ENCODE measurements around the gene ZNF846. TPM values are rescaled to one million over a fixed set of nuclear protein-coding genes. Genes with fewer than 3 reads are reported as not detected.

ZNF846 gene
- 6.6 TPM for polyA plus RNA-seq (2013, experiment 1 of 2)
- 6.8 TPM for polyA plus RNA-seq (2013, experiment 2 of 2)

- Histone ChIP-seq H3K4me1 (ENCODE audit: insufficient read depth, low read length) (no peaks in the 10 kb centered on the region), H3K4me3 (ENCODE audit: low read length) (peak within 1 kb of the TSS; percentile 96), H3K9ac (ENCODE audit: low read depth, low read length) (peak within 1 kb of the TSS; percentile 88), H3K9me3 (ENCODE audit: insufficient read depth, low read depth, low read length) (peaks cover 8% of the 10 kb centered on the region; the same call in 1 of the 2 replicates), H3K27ac (ENCODE audit: low read depth, low read length) (peak within 1 kb of the TSS; percentile 98), H3K27me3 (ENCODE audit: insufficient read depth, low read length) (no peaks in the 10 kb centered on the region), H3K36me3 (ENCODE audit: insufficient read depth, low read length) (no peaks in the 10 kb centered on the region)
- WGBS = under 1% methylated on average over 65 of the region's 65 CpGs
These were observed at the start of gene ZNF846 for GRCh38 chr19:9768175-9769112. TSS of gene ZNF846 (minus strand) at chr19:9768738. CDS start at chr19:9764950, 3,788 bp downstream.

- H3K9me3 ChIP-seq (ENCODE audit: insufficient read depth, low read depth, low read length) = peaks cover 4% of the 10 kb centered on the region; the same call in 1 of the 2 replicates
- H3K4me3 ChIP-seq (ENCODE audit: low read length) = peak overlapping the region; percentile 83
- peaks cover 3% of the 10 kb centered on the region; the same call in 1 of the 2 replicates for H3K4me1 ChIP-seq (ENCODE audit: insufficient read depth, low read length)
- peaks cover 12% of the 10 kb centered on the region; the same call in 1 of the 2 replicates for H3K36me3 ChIP-seq (ENCODE audit: insufficient read depth, low read length)
- peak overlapping the region; percentile 85 for H3K9ac ChIP-seq (ENCODE audit: low read depth, low read length)
- 5% methylated on average over 39 of the region's 39 CpGs for WGBS
- no peaks in the 10 kb centered on the region for H3K27me3 ChIP-seq (ENCODE audit: insufficient read depth, low read length)
- peak overlapping the region; percentile 86 for H3K27ac ChIP-seq (ENCODE audit: low read depth, low read length)
These were observed 49.7 kb upstream of the ZNF846 start for GRCh38 chr19:9818175-9818733.

- Histone ChIP-seq H3K9me3 (ENCODE audit: insufficient read depth, low read depth, low read length) (peaks cover 4% of the 10 kb centered on the region; the same call in 1 of the 2 replicates), H3K4me3 (ENCODE audit: low read length) (no peak overlapping the region), H3K9ac (ENCODE audit: low read depth, low read length) (no peak overlapping the region), H3K27ac (ENCODE audit: low read depth, low read length) (no peak overlapping the region), H3K4me1 (ENCODE audit: insufficient read depth, low read length) (no peaks in the 10 kb centered on the region), H3K36me3 (ENCODE audit: insufficient read depth, low read length) (peaks cover 40% of the 10 kb centered on the region), H3K27me3 (ENCODE audit: insufficient read depth, low read length) (no peaks in the 10 kb centered on the region)
- 97% methylated on average over 21 of the region's 21 CpGs for WGBS
These were observed 42.6 kb upstream of the ZNF846 start for GRCh38 chr19:9811139-9811538.

GRCh38 chr19:9808855-9809824, 40.6 kb upstream of the ZNF846 start:
- no peak overlapping the region for H3K9ac ChIP-seq (ENCODE audit: low read depth, low read length)
- no peak overlapping the region for H3K27ac ChIP-seq (ENCODE audit: low read depth, low read length)
- whole genome bisulfite sequencing = 96% methylated on average over 11 of the region's 11 CpGs
- no peaks in the 10 kb centered on the region for H3K9me3 ChIP-seq (ENCODE audit: insufficient read depth, low read depth, low read length)
- no peaks in the 10 kb centered on the region for H3K27me3 ChIP-seq (ENCODE audit: insufficient read depth, low read length)
- peaks cover 34% of the 10 kb centered on the region for H3K36me3 ChIP-seq (ENCODE audit: insufficient read depth, low read length)
- H3K4me3 ChIP-seq (ENCODE audit: low read length) = no peak overlapping the region
- H3K4me1 ChIP-seq (ENCODE audit: insufficient read depth, low read length) = no peaks in the 10 kb centered on the region

- Histone ChIP-seq H3K4me1 (ENCODE audit: insufficient read depth, low read length) (no peaks in the 10 kb centered on the region), H3K27ac (ENCODE audit: low read depth, low read length) (no peak overlapping the region), H3K9me3 (ENCODE audit: insufficient read depth, low read depth, low read length) (no peaks in the 10 kb centered on the region), H3K27me3 (ENCODE audit: insufficient read depth, low read length) (no peaks in the 10 kb centered on the region), H3K4me3 (ENCODE audit: low read length) (no peak overlapping the region), H3K9ac (ENCODE audit: low read depth, low read length) (no peak overlapping the region), H3K36me3 (ENCODE audit: insufficient read depth, low read length) (peaks cover 31% of the 10 kb centered on the region)
- 96% methylated on average over 3 of the region's 3 CpGs for WGBS
These were observed 38.3 kb upstream of the ZNF846 start for GRCh38 chr19:9806803-9807202.

- Histone ChIP-seq H3K4me3 (ENCODE audit: low read length) (no peak overlapping the region), H3K4me1 (ENCODE audit: insufficient read depth, low read length) (no peaks in the 10 kb centered on the region), H3K9me3 (ENCODE audit: insufficient read depth, low read depth, low read length) (no peaks in the 10 kb centered on the region), H3K27me3 (ENCODE audit: insufficient read depth, low read length) (no peaks in the 10 kb centered on the region), H3K36me3 (ENCODE audit: insufficient read depth, low read length) (0 out of 2 replicates have a peak, but pooled peaks cover 3% of the 10 kb centered on the region), H3K9ac (ENCODE audit: low read depth, low read length) (no peak overlapping the region), H3K27ac (ENCODE audit: low read depth, low read length) (no peak overlapping the region)
- 89% methylated on average over 10 of the region's 10 CpGs for WGBS
These were observed 33.4 kb upstream of the ZNF846 start for GRCh38 chr19:9801976-9802375.

- H3K36me3 ChIP-seq (ENCODE audit: insufficient read depth, low read length) = no peaks in the 10 kb centered on the region
- no peak overlapping the region for H3K27ac ChIP-seq (ENCODE audit: low read depth, low read length)
- H3K9me3 ChIP-seq (ENCODE audit: insufficient read depth, low read depth, low read length) = no peaks in the 10 kb centered on the region
- no peak overlapping the region for H3K4me3 ChIP-seq (ENCODE audit: low read length)
- no peaks in the 10 kb centered on the region for H3K27me3 ChIP-seq (ENCODE audit: insufficient read depth, low read length)
- H3K4me1 ChIP-seq (ENCODE audit: insufficient read depth, low read length) = no peaks in the 10 kb centered on the region
- no peak overlapping the region for H3K9ac ChIP-seq (ENCODE audit: low read depth, low read length)
These were observed 30.6 kb upstream of the ZNF846 start for GRCh38 chr19:9799162-9799561.

GRCh38 chr19:9797871-9798270, 29.3 kb upstream of the ZNF846 start:
- Histone ChIP-seq H3K9ac (ENCODE audit: low read depth, low read length) (no peak overlapping the region), H3K4me3 (ENCODE audit: low read length) (no peak overlapping the region), H3K4me1 (ENCODE audit: insufficient read depth, low read length) (no peaks in the 10 kb centered on the region), H3K9me3 (ENCODE audit: insufficient read depth, low read depth, low read length) (no peaks in the 10 kb centered on the region), H3K36me3 (ENCODE audit: insufficient read depth, low read length) (no peaks in the 10 kb centered on the region), H3K27ac (ENCODE audit: low read depth, low read length) (no peak overlapping the region), H3K27me3 (ENCODE audit: insufficient read depth, low read length) (no peaks in the 10 kb centered on the region)
- WGBS = 93% methylated on average over 5 of the region's 5 CpGs

- WGBS = 54% methylated on average over 6 of the region's 6 CpGs
- Histone ChIP-seq H3K9me3 (ENCODE audit: insufficient read depth, low read depth, low read length) (no peaks in the 10 kb centered on the region), H3K27ac (ENCODE audit: low read depth, low read length) (no peak overlapping the region), H3K4me1 (ENCODE audit: insufficient read depth, low read length) (no peaks in the 10 kb centered on the region), H3K4me3 (ENCODE audit: low read length) (no peak overlapping the region), H3K9ac (ENCODE audit: low read depth, low read length) (no peak overlapping the region), H3K36me3 (ENCODE audit: insufficient read depth, low read length) (no peaks in the 10 kb centered on the region), H3K27me3 (ENCODE audit: insufficient read depth, low read length) (no peaks in the 10 kb centered on the region)
These were observed 27.7 kb upstream of the ZNF846 start for GRCh38 chr19:9796113-9796773.

GRCh38 chr19:9793071-9793591, 24.6 kb upstream of the ZNF846 start:
- H3K4me3 ChIP-seq (ENCODE audit: low read length) = peak overlapping the region; percentile 69
- peak overlapping the region; percentile 82 for H3K9ac ChIP-seq (ENCODE audit: low read depth, low read length)
- H3K9me3 ChIP-seq (ENCODE audit: insufficient read depth, low read depth, low read length) = no peaks in the 10 kb centered on the region
- H3K27me3 ChIP-seq (ENCODE audit: insufficient read depth, low read length) = no peaks in the 10 kb centered on the region
- WGBS = 22% methylated on average over 36 of the region's 36 CpGs
- H3K27ac ChIP-seq (ENCODE audit: low read depth, low read length) = peak overlapping the region; percentile 87
- H3K4me1 ChIP-seq (ENCODE audit: insufficient read depth, low read length) = 0 out of 2 replicates have a peak, but pooled peaks cover 4% of the 10 kb centered on the region
- no peaks in the 10 kb centered on the region for H3K36me3 ChIP-seq (ENCODE audit: insufficient read depth, low read length)
